K562 (cell line): Measurements from ENCODE around the gene DGKA.

Source experiments
- ATF7 ChIP-seq: fragments of 450-650 bp; IDR thresholded peaks from 2 replicates; pipeline ENCODE4 v1.7.1; 2014; ENCODE audit warnings: mild to moderate bottlenecking, moderate library complexity
- CTCF ChIP-seq, 3 experiments: IDR thresholded peaks in 2 of 3; conservative IDR thresholded peaks in 1 of 3; 2 replicates each; pipeline ENCODE4 v1.5.1; 2011 to 2012; ENCODE audit warnings: low read length in 3 of 3, mild to moderate bottlenecking in 3 of 3, control low read depth in 2 of 3, improper control_type of control experiment in 1 of 3, inconsistent platforms in 1 of 3, low read depth in 1 of 3, mixed read lengths in 1 of 3, moderate library complexity in 1 of 3; ENCODE audit not compliant: insufficient read depth in 2 of 3
- EP300 ChIP-seq: IDR thresholded peaks from 2 replicates; pipeline ENCODE4 v1.6.1; 2012; ENCODE audit warnings: low read length, improper control_type of control experiment
- ESRRA ChIP-seq: fragments of 450-650 bp; IDR thresholded peaks from 2 replicates; pipeline ENCODE4 v1.6.1; 2014; ENCODE audit warnings: low read depth, mild to moderate bottlenecking, moderate library complexity, borderline replicate concordance
- GATAD2A ChIP-seq: fragments of 450-650 bp; IDR thresholded peaks from 2 replicates; pipeline ENCODE4 v1.6.1; 2017
- MLLT1 ChIP-seq, 2 experiments: fragments of 450-650 bp; IDR thresholded peaks; 2 replicates each; pipeline ENCODE4 v1.6.1; 2016
- PCBP2 ChIP-seq: fragments of 200-400 bp; formaldehyde crosslinking; IDR thresholded peaks from 2 replicates; pipeline ENCODE4 v1.6.1; 2018; ENCODE audit warnings: low read length, low read depth, mild to moderate bottlenecking, moderate library complexity; ENCODE audit not compliant: poor library complexity, severe bottlenecking
- POLR2A ChIP-seq: fragments of 450-650 bp; conservative IDR thresholded peaks from 2 replicates; pipeline ENCODE4 v1.6.1; 2016
- RBBP5 ChIP-seq: fragments of 200-600 bp; sonication (generic); IDR thresholded peaks from 2 replicates; pipeline ENCODE4 v1.6.1; 2012; ENCODE audit warnings: borderline replicate concordance, mild to moderate bottlenecking, low read length, control low read depth, inconsistent platforms; ENCODE audit not compliant: insufficient read depth, poor library complexity, severe bottlenecking
- SMARCB1 ChIP-seq: IDR thresholded peaks from 2 replicates; pipeline ENCODE4 v1.6.1; 2011; ENCODE audit warnings: improper control_type of control experiment, low read depth; ENCODE audit not compliant: insufficient read length
- TRIM25 ChIP-seq: fragments of 450-650 bp; IDR thresholded peaks from 2 replicates; pipeline ENCODE4 v1.7.0; 2016; ENCODE audit warnings: borderline replicate concordance
- ZBTB17 ChIP-seq: fragments of 450-650 bp; formaldehyde crosslinking; IDR thresholded peaks from 2 replicates; pipeline ENCODE4 v1.4.0; 2020; ENCODE audit warnings: mild to moderate bottlenecking

GRCh38 chr12:55932551-55932910, 1.6 kb downstream of the DGKA start:
- no peak for TF ChIP-seq PCBP2
- TF ChIP-seq SMARCB1, result no peak
- TF ChIP-seq CTCF (IDR thresholded peaks at IDR 0.05 in 2 of 3, conservative IDR thresholded peaks at IDR 0.05 in 1 of 3; ENCODE audit: insufficient read depth in 2 of 3, low read depth in 1 of 3, low read length in 3 of 3), result no peak
- TF ChIP-seq MLLT1 (IDR thresholded peaks at IDR 0.05), result no peak
- TF ChIP-seq ESRRA, result no peak
- no peak for TF ChIP-seq RBBP5
- no peak for TF ChIP-seq GATAD2A
- TF ChIP-seq EP300, result no peak
- TF ChIP-seq ZBTB17 (CRISPR knock-in tag), result no peak
- no peak for TF ChIP-seq POLR2A
- TF ChIP-seq TRIM25, result no peak
- no peak for TF ChIP-seq ATF7
